A673 (cell line): ENCODE measurements around the gene RBP3. TPM values are rescaled to one million over a fixed set of nuclear protein-coding genes. Genes with fewer than 3 reads are reported as not detected.
A peak's percentile ranks its signal among the peaks of the same experiment; 100 is the strongest.

Experiments
- BruUV-seq: library from RNA; stranded (reverse); fragments of 400-500 nt; replicated peaks from 2 replicates; lab custom pipeline; 2021; lab: Mats Ljungman, UMichigan
- CTCF ChIA-PET: fragments of 300-600 bp; sonication (Branson Sonifier 250); formaldehyde crosslinking; loops from one replicate; lab custom pipeline; 2022; ENCODE audit warnings: antibody characterized with exemption; lab: Charles Lee
- POLR2A ChIA-PET: fragments of 300-600 bp; sonication (Branson Sonifier 250); formaldehyde crosslinking; loops from one replicate; lab custom pipeline; 2022; ENCODE audit warnings: antibody characterized with exemption; ENCODE audit not compliant: low non-redundant PET; lab: Charles Lee
- DNase-seq: peaks from one replicate; pipeline ENCODE4 v3.0.0-alpha.2; 2015; ENCODE audit warnings: low spot score
- H3K27ac ChIP-seq: fragments of 200-600 bp; sonication (generic); 2 replicates; pipeline ENCODE4 v1.5.1; 2016; ENCODE audit warnings: mixed run types, low read depth, mild to moderate bottlenecking, mixed read lengths, antibody characterized with exemption, low read length; ENCODE audit not compliant: poor library complexity, severe bottlenecking
- H3K27me3 ChIP-seq: fragments of 200-600 bp; sonication (generic); replicated peaks from 2 replicates; pipeline ENCODE4 v1.6.1; 2017; ENCODE audit warnings: mixed run types, low read depth, mild to moderate bottlenecking, mixed read lengths, antibody characterized with exemption, low read length; ENCODE audit not compliant: insufficient read depth, poor library complexity
- H3K36me3 ChIP-seq: fragments of 200-600 bp; sonication (generic); 2 replicates; pipeline ENCODE4 v1.6.1; 2016; ENCODE audit warnings: mixed run types, mild to moderate bottlenecking, mixed read lengths, antibody characterized with exemption, low read length; ENCODE audit not compliant: insufficient read depth, poor library complexity, severe bottlenecking
- H3K4me1 ChIP-seq: fragments of 200-600 bp; sonication (generic); 2 replicates; pipeline ENCODE4 v1.6.1; 2017; ENCODE audit warnings: mixed run types, mild to moderate bottlenecking, mixed read lengths, antibody characterized with exemption, low read length; ENCODE audit not compliant: insufficient read depth, poor library complexity, severe bottlenecking
- H3K4me3 ChIP-seq: fragments of 200-600 bp; sonication (generic); 2 replicates; pipeline ENCODE4 v1.5.1; 2016; ENCODE audit warnings: low read depth, mixed run types, mild to moderate bottlenecking, mixed read lengths, low read length; ENCODE audit not compliant: poor library complexity, severe bottlenecking
- H3K9me3 ChIP-seq: fragments of 200-600 bp; sonication (generic); 2 replicates; pipeline ENCODE4 v1.6.1; 2016; ENCODE audit warnings: mixed run types, low read depth, mild to moderate bottlenecking, mixed read lengths, antibody characterized with exemption, low read length; ENCODE audit not compliant: poor library complexity, severe bottlenecking
- CTCF ChIP-seq: fragments of 300-800, 200-600 bp; sonication (generic); conservative IDR thresholded peaks from 2 replicates; pipeline ENCODE4 v1.5.1; 2017; ENCODE audit warnings: low read depth, mild to moderate bottlenecking, antibody characterized with exemption, low read length, moderate library complexity, mixed read lengths
- EZH2 ChIP-seq: fragments of 200-600 bp; sonication (generic); IDR thresholded peaks from 2 replicates; pipeline ENCODE4 v1.6.1; 2017; ENCODE audit warnings: borderline replicate concordance, low read depth, mild to moderate bottlenecking, mixed read lengths, antibody characterized with exemption, low read length; ENCODE audit not compliant: poor library complexity, severe bottlenecking
- intact Hi-C: fragments of 100-400 bp; cut with micrococcal nuclease; formaldehyde crosslinking; loops from one replicate; pipeline ENCODE4 v1.10.0; 2022; ENCODE audit not compliant: unreplicated experiment
- total RNA-seq: library from RNA; stranded (reverse); gene quantifications from 2 replicates; pipeline ENCODE4 v1.2.3, GENCODE V29; 2021

RBP3 gene
- total RNA-seq, 1 experiment from 2014 or later = not detected

- peaks cover 52% of the 10 kb centered on the region for H3K27me3 ChIP-seq
- H3K27ac ChIP-seq = no peak overlapping the region
- H3K4me3 ChIP-seq = no peak overlapping the region
- ChIA-PET CTCF (no interaction called here), POLR2A (no interaction called here)
- no TSS peak for BruUV-seq
- no peak for DNase-seq
- intact Hi-C loops = no loop called here
- no peaks in the 10 kb centered on the region for H3K9me3 ChIP-seq
- peaks cover 7% of the 10 kb centered on the region for H3K4me1 ChIP-seq
- no peaks in the 10 kb centered on the region for H3K36me3 ChIP-seq
- TF ChIP-seq EZH2 (no peak), CTCF (no peak)
Observed at GRCh38 chr10:47381103-47381395, 32.9 kb downstream of the RBP3 start.

GRCh38 chr10:47381427-47382379, 33.5 kb downstream of the RBP3 start:
- no peak for DNase-seq
- no peak for TF ChIP-seq EZH2
- TF ChIP-seq CTCF = no peak
- ChIA-PET POLR2A (no interaction called here), CTCF (no interaction called here)
- Histone ChIP-seq H3K36me3 (no peaks in the 10 kb centered on the region), H3K4me3 (no peak overlapping the region), H3K27ac (no peak overlapping the region), H3K9me3 (no peaks in the 10 kb centered on the region), H3K4me1 (peaks cover 7% of the 10 kb centered on the region), H3K27me3 (peaks cover 46% of the 10 kb centered on the region)
- no TSS peak for BruUV-seq
- intact Hi-C loops = no loop called here

GRCh38 chr10:47383261-47384147, 35.3 kb downstream of the RBP3 start:
- no peaks in the 10 kb centered on the region for H3K9me3 ChIP-seq
- peaks cover 31% of the 10 kb centered on the region for H3K27me3 ChIP-seq
- H3K27ac ChIP-seq = no peak overlapping the region
- TF ChIP-seq EZH2 (no peak), CTCF (no peak)
- intact Hi-C loops = no loop called here
- H3K4me3 ChIP-seq = peak overlapping the region; percentile 68
- POLR2A ChIA-PET = no interaction called here
- CTCF ChIA-PET = no interaction called here
- no TSS peak for BruUV-seq
- H3K36me3 ChIP-seq = no peaks in the 10 kb centered on the region
- DNase-seq = no peak
- H3K4me1 ChIP-seq = peaks cover 7% of the 10 kb centered on the region
